GM18951 (cell line): Measurements from ENCODE around the gene MROH7.

Experiments used
- POLR2A ChIP-seq: IDR thresholded peaks from 4 replicates; pipeline ENCODE4 v1.6.1; 2011; ENCODE audit warnings: mild to moderate bottlenecking; ENCODE audit not compliant: insufficient read length, insufficient read depth; ENCODE audit errors: extremely low read depth
- in situ Hi-C: fragments of 300-500 bp; cut with MboI; formaldehyde crosslinking; loops from one replicate; pipeline ENCODE4 v1.12.0; 2022; ENCODE audit warnings: low sequenced_read_pairs, mixed read lengths, inconsistent platforms; ENCODE audit not compliant: unreplicated experiment

Gene MROH7

GRCh38 chr1:54721719-54722118, 80.1 kb downstream of the MROH7 start:
- TF ChIP-seq POLR2A = no peak
- in situ Hi-C loops = no loop called here

GRCh38 chr1:54723985-54724384, 82.4 kb downstream of the MROH7 start:
- no peak for TF ChIP-seq POLR2A
- in situ Hi-C loops = no loop called here

- in situ Hi-C loops = no loop called here
Measured at GRCh38 chr1:54724771-54725170, 83.2 kb downstream of the MROH7 start.

GRCh38 chr1:54728027-54728426, 86.4 kb downstream of the MROH7 start:
- in situ Hi-C loops = no loop called here
- no peak for TF ChIP-seq POLR2A

More at GRCh38 chr1:54724771-54725170, 83.2 kb downstream of the MROH7 start:
- no peak for TF ChIP-seq POLR2A

GRCh38 chr1:54736685-54737084, 95.1 kb downstream of the MROH7 start:
- TF ChIP-seq POLR2A = no peak
- in situ Hi-C loops = no loop called here

- TF ChIP-seq POLR2A = no peak
- in situ Hi-C loops = no loop called here
Measured at GRCh38 chr1:54738244-54738643, 96.7 kb downstream of the MROH7 start.

- in situ Hi-C loops = no loop called here
- TF ChIP-seq POLR2A = no peak
Measured at GRCh38 chr1:54741531-54741930, 99.9 kb downstream of the MROH7 start.

GRCh38 chr1:54742282-54742681, 100.7 kb downstream of the MROH7 start:
- in situ Hi-C loops = no loop called here
- no peak for TF ChIP-seq POLR2A

GRCh38 chr1:54743416-54744226, 102.0 kb downstream of the MROH7 start:
- in situ Hi-C loops = no loop called here
- no peak for TF ChIP-seq POLR2A

- no peak for TF ChIP-seq POLR2A
Measured at GRCh38 chr1:54744696-54745095, 103.1 kb downstream of the MROH7 start.

GRCh38 chr1:54745274-54745673, 103.7 kb downstream of the MROH7 start:
- in situ Hi-C loops = no loop called here
- no peak for TF ChIP-seq POLR2A

More at GRCh38 chr1:54744696-54745095, 103.1 kb downstream of the MROH7 start:
- in situ Hi-C loops = no loop called here

- TF ChIP-seq POLR2A = no peak
- in situ Hi-C loops = no loop called here
Measured at GRCh38 chr1:54745864-54746263, 104.3 kb downstream of the MROH7 start.

- no peak for TF ChIP-seq POLR2A
Measured at GRCh38 chr1:54748094-54748835, 106.7 kb downstream of the MROH7 start.

GRCh38 chr1:54750596-54750995, 109.0 kb downstream of the MROH7 start:
- in situ Hi-C loops = no loop called here
- no peak for TF ChIP-seq POLR2A

More at GRCh38 chr1:54748094-54748835, 106.7 kb downstream of the MROH7 start:
- in situ Hi-C loops = no loop called here
